ENCODE measurements around the gene EXOC1L.

EXOC1L gene

GRCh38 chr4:55819634-55820033, at the start of gene EXOC1L:
Gene EXOC1L, plus strand, starts transcription at chr4:55819790. Its CDS starts 237 bp downstream, at chr4:55820027.
- peak in 1 of 14 donors; percentile 3 for DNase-seq

- DNase-seq, result no peak
Observed at GRCh38 chr4:55770662-55771061, 48.9 kb upstream of the EXOC1L start.

GRCh38 chr4:55781341-55781740, 38.2 kb upstream of the EXOC1L start:
- DNase-seq, result no peak

- no peak for DNase-seq
Observed at GRCh38 chr4:55781812-55782211, 37.8 kb upstream of the EXOC1L start.

- no peak for DNase-seq
Observed at GRCh38 chr4:55783584-55783983, 36.0 kb upstream of the EXOC1L start.

- no peak for DNase-seq
Observed at GRCh38 chr4:55784747-55785146, 34.8 kb upstream of the EXOC1L start.

GRCh38 chr4:55791666-55792065, 27.9 kb upstream of the EXOC1L start:
- no peak for DNase-seq

- no peak for DNase-seq
Observed at GRCh38 chr4:55793479-55793878, 26.1 kb upstream of the EXOC1L start.

- DNase-seq, result no peak
Observed at GRCh38 chr4:55794053-55794452, 25.5 kb upstream of the EXOC1L start.

- DNase-seq, result no peak
Observed at GRCh38 chr4:55795341-55795740, 24.2 kb upstream of the EXOC1L start.

GRCh38 chr4:55801498-55801897, 18.1 kb upstream of the EXOC1L start:
- DNase-seq, result no peak

GRCh38 chr4:55807556-55807955, 12.0 kb upstream of the EXOC1L start:
- no peak for DNase-seq

- no peak for DNase-seq
Observed at GRCh38 chr4:55808186-55808585, 11.4 kb upstream of the EXOC1L start.

GRCh38 chr4:55808632-55809031, 11.0 kb upstream of the EXOC1L start:
- DNase-seq, result no peak

GRCh38 chr4:55817691-55818090, 1.9 kb upstream of the EXOC1L start:
- DNase-seq, result no peak

- no peak for DNase-seq
Observed at GRCh38 chr4:55820279-55820678, 689 bp downstream of the EXOC1L start.

GRCh38 chr4:55822329-55822728, 2.7 kb downstream of the EXOC1L start:
- no peak for DNase-seq

GRCh38 chr4:55824865-55825264, 5.3 kb downstream of the EXOC1L start:
- DNase-seq, result no peak

GRCh38 chr4:55826986-55827385, 7.4 kb downstream of the EXOC1L start:
- no peak for DNase-seq

GRCh38 chr4:55827582-55827981, 8.0 kb downstream of the EXOC1L start:
- no peak for DNase-seq

- no peak for DNase-seq
Observed at GRCh38 chr4:55830048-55830447, 10.5 kb downstream of the EXOC1L start.

GRCh38 chr4:55830716-55831115, 11.1 kb downstream of the EXOC1L start:
- no peak for DNase-seq

GRCh38 chr4:55834086-55834795, 14.7 kb downstream of the EXOC1L start:
- no peak for DNase-seq

- no peak for DNase-seq
Observed at GRCh38 chr4:55837903-55838302, 18.3 kb downstream of the EXOC1L start.

- no peak for DNase-seq
Observed at GRCh38 chr4:55838356-55838755, 18.8 kb downstream of the EXOC1L start.
